Daoy (cell line): ENCODE data around the gene JAM2. TPM values are rescaled to one million over a fixed set of nuclear protein-coding genes. Genes with fewer than 3 reads are reported as not detected.
"Not testable (repeated sequence)": the region's sequence is repeated elsewhere in the genome, so short reads cannot be mapped to it uniquely, and the experiment has no call there.

Experiments
- DNase-seq: peaks from one replicate; pipeline ENCODE4 v3.0.0-alpha.2; 2015; ENCODE audit warnings: low read depth
- total RNA-seq: library from RNA; depleted of rRNA; stranded (reverse); fragments of >200 nt; shearing (Covaris generic); gene quantifications from 2 replicates; pipeline ENCODE4 v1.2.3, GENCODE V29; 2014

The JAM2 gene
- total RNA-seq, 1 experiment from 2014 or later: 1.1 TPM

- DNase-seq: no peak
These were observed 7.4 kb downstream of the JAM2 start for GRCh38 chr21:25646474-25646873.

- no peak for DNase-seq
These were observed 8.6 kb downstream of the JAM2 start for GRCh38 chr21:25647647-25648046.

- no peak for DNase-seq
These were observed 10.1 kb downstream of the JAM2 start for GRCh38 chr21:25649146-25649545.

GRCh38 chr21:25656412-25656811 is 17.4 kb downstream of the JAM2 start:
- no peak for DNase-seq

GRCh38 chr21:25657140-25657539 is 18.1 kb downstream of the JAM2 start:
- no peak for DNase-seq

GRCh38 chr21:25658427-25659035 is 19.5 kb downstream of the JAM2 start:
- DNase-seq: no peak

GRCh38 chr21:25660233-25660632 is 21.2 kb downstream of the JAM2 start:
- no peak for DNase-seq

GRCh38 chr21:25664491-25664931 is 25.5 kb downstream of the JAM2 start:
- DNase-seq: no peak

GRCh38 chr21:25670726-25671125 is 31.7 kb downstream of the JAM2 start:
- DNase-seq: no peak

GRCh38 chr21:25676451-25676850 is 37.4 kb downstream of the JAM2 start:
- no peak for DNase-seq

- no peak for DNase-seq
These were observed 43.3 kb downstream of the JAM2 start for GRCh38 chr21:25682382-25682781.

- no peak for DNase-seq
These were observed 48.7 kb downstream of the JAM2 start for GRCh38 chr21:25687787-25688186.

- DNase-seq: no peak
These were observed 49.5 kb downstream of the JAM2 start for GRCh38 chr21:25688275-25689155.

GRCh38 chr21:25689226-25689625 is 50.2 kb downstream of the JAM2 start:
- no peak for DNase-seq

- no peak for DNase-seq
These were observed 52.9 kb downstream of the JAM2 start for GRCh38 chr21:25691976-25692375.

- DNase-seq: not testable (repeated sequence)
These were observed 56.4 kb downstream of the JAM2 start for GRCh38 chr21:25695461-25695860.

GRCh38 chr21:25700741-25701140 is 61.7 kb downstream of the JAM2 start:
- no peak for DNase-seq

GRCh38 chr21:25701529-25701928 is 62.5 kb downstream of the JAM2 start:
- DNase-seq: no peak

- peak; percentile 31 for DNase-seq
These were observed 69.5 kb downstream of the JAM2 start for GRCh38 chr21:25708467-25709065.

GRCh38 chr21:25709684-25710265 is 70.7 kb downstream of the JAM2 start:
- DNase-seq: no peak

- no peak for DNase-seq
These were observed 71.5 kb downstream of the JAM2 start for GRCh38 chr21:25710550-25710949.

- DNase-seq: not testable (repeated sequence)
These were observed 75.0 kb downstream of the JAM2 start for GRCh38 chr21:25714066-25714465.
